Measurements from ENCODE around the gene PRKN.

PRKN gene

DNA sequence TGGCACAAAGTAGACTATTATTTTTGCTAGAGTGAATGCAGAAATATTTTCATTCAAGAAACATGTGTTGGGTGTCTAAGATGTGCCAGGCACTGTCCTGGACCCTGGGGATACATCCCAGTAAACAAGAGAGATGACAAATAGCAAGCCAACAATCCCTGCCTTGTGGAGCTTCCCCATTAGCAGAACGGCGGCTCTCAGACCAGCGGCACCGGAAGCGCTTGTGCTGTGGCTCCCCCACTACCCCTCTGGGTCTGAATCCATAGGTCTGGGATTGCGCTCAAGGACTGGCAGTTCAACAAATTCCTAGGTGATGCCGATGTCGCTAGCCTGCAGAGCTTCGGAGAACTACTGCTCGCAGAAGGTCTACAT, 1355.2 kb downstream of the PRKN start:
- H3K4me3 ChIP-seq (ENCODE audit: low read depth, low read length, poor library complexity, severe bottlenecking): no peak overlapping the region

GRCh38 chr6:161370880-161371279, 1356.7 kb downstream of the PRKN start:
- Histone ChIP-seq H3K27me3 (ENCODE audit: insufficient read depth, low read length) (peaks cover 4% of the 10 kb centered on the region; the same call in 1 of the 2 replicates), H3K9me2 (ENCODE audit: low read depth, low read length) (no peaks in the 10 kb centered on the region), H3K79me2 (ENCODE audit: insufficient read depth, low read length) (no peaks in the 10 kb centered on the region), H3K9ac (ENCODE audit: low read length) (no peak overlapping the region), H3K9me3 (ENCODE audit: low read length) (no peaks in the 10 kb centered on the region), H3K4me1 (ENCODE audit: insufficient read depth, low read length, severe bottlenecking) (no peaks in the 10 kb centered on the region), H3F3A (ENCODE audit: insufficient read depth, low read length) (no peaks in the 10 kb centered on the region), H3K4me2 (ENCODE audit: low read length) (no peak overlapping the region), H2AFZ (ENCODE audit: low read length) (no peak overlapping the region), H3K36me3 (ENCODE audit: insufficient read depth, low read length) (no peaks in the 10 kb centered on the region), H3K4me3 (ENCODE audit: low read depth, low read length, poor library complexity, severe bottlenecking) (no peak overlapping the region), H3K27ac (ENCODE audit: low read depth, low read length, poor library complexity, severe bottlenecking) (no peak overlapping the region), H4K20me1 (ENCODE audit: insufficient read depth, low read length) (no peaks in the 10 kb centered on the region)
- TF ChIP-seq EZH2 (IDR thresholded peaks at IDR 0.05; ENCODE audit: borderline replicate concordance, low read length): no peak
- TF ChIP-seq, protein P1, sequence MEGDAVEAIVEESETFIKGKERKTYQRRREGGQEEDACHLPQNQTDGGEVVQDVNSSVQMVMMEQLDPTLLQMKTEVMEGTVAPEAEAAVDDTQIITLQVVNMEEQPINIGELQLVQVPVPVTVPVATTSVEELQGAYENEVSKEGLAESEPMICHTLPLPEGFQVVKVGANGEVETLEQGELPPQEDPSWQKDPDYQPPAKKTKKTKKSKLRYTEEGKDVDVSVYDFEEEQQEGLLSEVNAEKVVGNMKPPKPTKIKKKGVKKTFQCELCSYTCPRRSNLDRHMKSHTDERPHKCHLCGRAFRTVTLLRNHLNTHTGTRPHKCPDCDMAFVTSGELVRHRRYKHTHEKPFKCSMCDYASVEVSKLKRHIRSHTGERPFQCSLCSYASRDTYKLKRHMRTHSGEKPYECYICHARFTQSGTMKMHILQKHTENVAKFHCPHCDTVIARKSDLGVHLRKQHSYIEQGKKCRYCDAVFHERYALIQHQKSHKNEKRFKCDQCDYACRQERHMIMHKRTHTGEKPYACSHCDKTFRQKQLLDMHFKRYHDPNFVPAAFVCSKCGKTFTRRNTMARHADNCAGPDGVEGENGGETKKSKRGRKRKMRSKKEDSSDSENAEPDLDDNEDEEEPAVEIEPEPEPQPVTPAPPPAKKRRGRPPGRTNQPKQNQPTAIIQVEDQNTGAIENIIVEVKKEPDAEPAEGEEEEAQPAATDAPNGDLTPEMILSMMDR (IDR thresholded peaks at IDR 0.05; ENCODE audit: low read length): peak; percentile 91

More for the DNA sequence above, 1355.2 kb downstream of the PRKN start:
- Histone ChIP-seq H3K9me3 (ENCODE audit: low read length) (no peaks in the 10 kb centered on the region), H3K79me2 (ENCODE audit: insufficient read depth, low read length) (no peaks in the 10 kb centered on the region), H4K20me1 (ENCODE audit: insufficient read depth, low read length) (no peaks in the 10 kb centered on the region), H3K4me2 (ENCODE audit: low read length) (no peak overlapping the region), H3K27ac (ENCODE audit: low read depth, low read length, poor library complexity, severe bottlenecking) (no peak overlapping the region), H3K9ac (ENCODE audit: low read length) (no peak overlapping the region), H3F3A (ENCODE audit: insufficient read depth, low read length) (no peaks in the 10 kb centered on the region), H3K4me1 (ENCODE audit: insufficient read depth, low read length, severe bottlenecking) (no peaks in the 10 kb centered on the region), H2AFZ (ENCODE audit: low read length) (no peak overlapping the region), H3K36me3 (ENCODE audit: insufficient read depth, low read length) (no peaks in the 10 kb centered on the region), H3K27me3 (ENCODE audit: insufficient read depth, low read length) (peaks cover 4% of the 10 kb centered on the region; the same call in 1 of the 2 replicates), H3K9me2 (ENCODE audit: low read depth, low read length) (no peaks in the 10 kb centered on the region)
- TF ChIP-seq, protein P1 (IDR thresholded peaks at IDR 0.05; ENCODE audit: low read length): no peak
- no peak for TF ChIP-seq EZH2 (IDR thresholded peaks at IDR 0.05; ENCODE audit: borderline replicate concordance, low read length)

- Histone ChIP-seq H3K27me3 (ENCODE audit: insufficient read depth, low read length) (no peaks in the 10 kb centered on the region; the same call in 1 of the 2 replicates), H3K9ac (ENCODE audit: low read length) (no peak overlapping the region), H3K4me2 (ENCODE audit: low read length) (no peak overlapping the region), H3K9me2 (ENCODE audit: low read depth, low read length) (no peaks in the 10 kb centered on the region), H3K36me3 (ENCODE audit: insufficient read depth, low read length) (no peaks in the 10 kb centered on the region), H3F3A (ENCODE audit: insufficient read depth, low read length) (no peaks in the 10 kb centered on the region), H4K20me1 (ENCODE audit: insufficient read depth, low read length) (no peaks in the 10 kb centered on the region), H3K4me1 (ENCODE audit: insufficient read depth, low read length, severe bottlenecking) (no peaks in the 10 kb centered on the region), H3K79me2 (ENCODE audit: insufficient read depth, low read length) (no peaks in the 10 kb centered on the region), H3K27ac (ENCODE audit: low read depth, low read length, poor library complexity, severe bottlenecking) (no peak overlapping the region), H2AFZ (ENCODE audit: low read length) (no peak overlapping the region), H3K9me3 (ENCODE audit: low read length) (no peaks in the 10 kb centered on the region), H3K4me3 (ENCODE audit: low read depth, low read length, poor library complexity, severe bottlenecking) (no peak overlapping the region)
- TF ChIP-seq EZH2 (IDR thresholded peaks at IDR 0.05; ENCODE audit: borderline replicate concordance, low read length): no peak
- TF ChIP-seq, protein P1 (IDR thresholded peaks at IDR 0.05; ENCODE audit: low read length): no peak
These were observed 1358.2 kb downstream of the PRKN start for GRCh38 chr6:161369339-161369738.

All from OCI-LY1 (cell line).